Breast epithelium (tissue), 3 donors: Measurements from ENCODE around the gene ZNF394.

Source experiments
- POLR2AphosphoS5 ChIP-seq, 3 donors: sonication (generic); formaldehyde crosslinking; IDR thresholded peaks; one replicate each; pipeline ENCODE4 v1.6.1; 2017; ENCODE audit warnings: antibody characterized with exemption in 3 of 3
- TF ChIP-seq, protein P1 (sequence below), 3 donors: fragments of 450-650 bp; IDR thresholded peaks; one replicate each; pipeline ENCODE4 v1.5.1; 2016 to 2017; ENCODE audit warnings: antibody characterized with exemption in 3 of 3, mild to moderate bottlenecking in 3 of 3, moderate library complexity in 3 of 3

DNA sequence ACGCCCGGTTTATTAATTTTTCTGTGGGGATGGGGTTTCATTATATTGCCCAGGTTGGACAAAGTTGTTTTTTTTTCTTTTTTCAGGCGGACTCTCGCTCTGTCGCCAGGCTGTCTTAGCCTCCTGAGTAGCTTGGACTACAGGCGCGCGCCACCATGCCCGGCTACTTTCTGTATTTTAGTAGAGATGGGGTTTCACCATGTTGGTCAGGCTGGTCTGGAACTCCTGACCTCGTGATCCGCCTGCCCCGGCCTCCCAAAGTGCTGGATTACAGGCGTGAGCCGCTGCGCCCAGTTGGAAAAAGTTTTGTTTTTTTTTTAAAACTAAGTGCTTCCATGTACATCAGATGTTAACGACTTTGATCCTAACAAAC lies 542 bp upstream of the ZNF394 start:
- TF ChIP-seq, protein P1, sequence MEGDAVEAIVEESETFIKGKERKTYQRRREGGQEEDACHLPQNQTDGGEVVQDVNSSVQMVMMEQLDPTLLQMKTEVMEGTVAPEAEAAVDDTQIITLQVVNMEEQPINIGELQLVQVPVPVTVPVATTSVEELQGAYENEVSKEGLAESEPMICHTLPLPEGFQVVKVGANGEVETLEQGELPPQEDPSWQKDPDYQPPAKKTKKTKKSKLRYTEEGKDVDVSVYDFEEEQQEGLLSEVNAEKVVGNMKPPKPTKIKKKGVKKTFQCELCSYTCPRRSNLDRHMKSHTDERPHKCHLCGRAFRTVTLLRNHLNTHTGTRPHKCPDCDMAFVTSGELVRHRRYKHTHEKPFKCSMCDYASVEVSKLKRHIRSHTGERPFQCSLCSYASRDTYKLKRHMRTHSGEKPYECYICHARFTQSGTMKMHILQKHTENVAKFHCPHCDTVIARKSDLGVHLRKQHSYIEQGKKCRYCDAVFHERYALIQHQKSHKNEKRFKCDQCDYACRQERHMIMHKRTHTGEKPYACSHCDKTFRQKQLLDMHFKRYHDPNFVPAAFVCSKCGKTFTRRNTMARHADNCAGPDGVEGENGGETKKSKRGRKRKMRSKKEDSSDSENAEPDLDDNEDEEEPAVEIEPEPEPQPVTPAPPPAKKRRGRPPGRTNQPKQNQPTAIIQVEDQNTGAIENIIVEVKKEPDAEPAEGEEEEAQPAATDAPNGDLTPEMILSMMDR (IDR thresholded peaks at IDR 0.05) = no peak
- no peak for TF ChIP-seq POLR2AphosphoS5 (IDR thresholded peaks at IDR 0.05)
